ENCODE results near the gene GPR17.

Gene GPR17

DNA sequence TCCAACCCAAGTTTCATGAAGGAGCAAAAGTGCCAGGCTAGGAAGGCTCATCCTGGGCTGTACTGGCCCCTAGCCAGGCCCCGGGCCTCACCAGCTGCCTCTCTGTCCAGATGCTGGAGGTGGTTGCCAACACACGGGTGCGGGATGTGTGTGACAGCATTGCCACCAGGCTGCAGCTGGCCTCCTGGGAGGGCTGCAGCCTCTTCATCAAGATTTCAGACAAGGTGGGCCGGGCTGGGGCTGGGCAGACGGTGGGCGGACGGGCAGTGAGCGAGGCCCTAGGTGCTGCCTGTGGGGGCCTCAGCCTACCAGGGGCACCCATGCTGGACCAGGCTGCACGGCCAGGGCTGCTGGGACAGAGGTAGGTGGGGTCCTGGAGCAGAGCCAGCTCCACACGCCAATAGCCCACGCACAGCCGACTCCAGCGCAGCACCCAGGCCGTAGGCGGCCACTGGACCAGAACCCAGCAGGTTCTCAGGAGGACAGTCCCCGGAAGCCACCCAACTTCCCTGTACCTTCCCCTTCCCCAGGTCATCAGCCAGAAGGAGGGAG, 11.8 kb upstream of the GPR17 start:
- H3K4me3 ChIP-seq (ENCODE audit: insufficient read depth, low read length, poor library complexity, severe bottlenecking): no peak overlapping the region
- H3K36me3 ChIP-seq (ENCODE audit: low read length): no peaks in the 10 kb centered on the region
- H3K9me2 ChIP-seq (replicated peaks; ENCODE audit: insufficient read depth, low read length): no peaks in the 10 kb centered on the region
- TF ChIP-seq CTCF (IDR thresholded peaks at IDR 0.05; ENCODE audit: insufficient read depth, low read length, poor library complexity, severe bottlenecking) (no peak), EZH2phosphoT487 (conservative IDR thresholded peaks at IDR 0.05; ENCODE audit: low read length) (no peak)
- H3K9me3 ChIP-seq (ENCODE audit: insufficient read depth, low read length): no peaks in the 10 kb centered on the region
- H3K4me2 ChIP-seq (ENCODE audit: low read depth, low read length, poor library complexity, severe bottlenecking): no peak overlapping the region
- no peaks in the 10 kb centered on the region for H4K20me1 ChIP-seq (ENCODE audit: low read depth, low read length)
- H3K79me2 ChIP-seq (ENCODE audit: insufficient read depth, low read length): no peaks in the 10 kb centered on the region
- H3K27ac ChIP-seq (ENCODE audit: low read depth, low read length): no peak overlapping the region
- H3K27me3 ChIP-seq (ENCODE audit: low read length): no peaks in the 10 kb centered on the region
- H3K9ac ChIP-seq (ENCODE audit: low read length): no peak overlapping the region
- no peak overlapping the region for H2AFZ ChIP-seq (ENCODE audit: low read depth, low read length, severe bottlenecking)
- H3F3A ChIP-seq (ENCODE audit: insufficient read depth): no peaks in the 10 kb centered on the region

GRCh38 chr2:127634626-127635379, 11.2 kb upstream of the GPR17 start:
- Histone ChIP-seq H3K9me2 (replicated peaks; ENCODE audit: insufficient read depth, low read length) (no peaks in the 10 kb centered on the region), H3K9me3 (ENCODE audit: insufficient read depth, low read length) (no peaks in the 10 kb centered on the region), H4K20me1 (ENCODE audit: low read depth, low read length) (no peaks in the 10 kb centered on the region), H3K4me2 (ENCODE audit: low read depth, low read length, poor library complexity, severe bottlenecking) (no peak overlapping the region), H2AFZ (ENCODE audit: low read depth, low read length, severe bottlenecking) (no peak overlapping the region), H3K36me3 (ENCODE audit: low read length) (no peaks in the 10 kb centered on the region), H3K27ac (ENCODE audit: low read depth, low read length) (no peak overlapping the region), H3K27me3 (ENCODE audit: low read length) (no peaks in the 10 kb centered on the region), H3K79me2 (ENCODE audit: insufficient read depth, low read length) (no peaks in the 10 kb centered on the region), H3K4me3 (ENCODE audit: insufficient read depth, low read length, poor library complexity, severe bottlenecking) (no peak overlapping the region), H3F3A (ENCODE audit: insufficient read depth) (no peaks in the 10 kb centered on the region), H3K9ac (ENCODE audit: low read length) (no peak overlapping the region)
- no peak for TF ChIP-seq CTCF (IDR thresholded peaks at IDR 0.05; ENCODE audit: insufficient read depth, low read length, poor library complexity, severe bottlenecking)
- no peak for TF ChIP-seq EZH2phosphoT487 (conservative IDR thresholded peaks at IDR 0.05; ENCODE audit: low read length)

DNA sequence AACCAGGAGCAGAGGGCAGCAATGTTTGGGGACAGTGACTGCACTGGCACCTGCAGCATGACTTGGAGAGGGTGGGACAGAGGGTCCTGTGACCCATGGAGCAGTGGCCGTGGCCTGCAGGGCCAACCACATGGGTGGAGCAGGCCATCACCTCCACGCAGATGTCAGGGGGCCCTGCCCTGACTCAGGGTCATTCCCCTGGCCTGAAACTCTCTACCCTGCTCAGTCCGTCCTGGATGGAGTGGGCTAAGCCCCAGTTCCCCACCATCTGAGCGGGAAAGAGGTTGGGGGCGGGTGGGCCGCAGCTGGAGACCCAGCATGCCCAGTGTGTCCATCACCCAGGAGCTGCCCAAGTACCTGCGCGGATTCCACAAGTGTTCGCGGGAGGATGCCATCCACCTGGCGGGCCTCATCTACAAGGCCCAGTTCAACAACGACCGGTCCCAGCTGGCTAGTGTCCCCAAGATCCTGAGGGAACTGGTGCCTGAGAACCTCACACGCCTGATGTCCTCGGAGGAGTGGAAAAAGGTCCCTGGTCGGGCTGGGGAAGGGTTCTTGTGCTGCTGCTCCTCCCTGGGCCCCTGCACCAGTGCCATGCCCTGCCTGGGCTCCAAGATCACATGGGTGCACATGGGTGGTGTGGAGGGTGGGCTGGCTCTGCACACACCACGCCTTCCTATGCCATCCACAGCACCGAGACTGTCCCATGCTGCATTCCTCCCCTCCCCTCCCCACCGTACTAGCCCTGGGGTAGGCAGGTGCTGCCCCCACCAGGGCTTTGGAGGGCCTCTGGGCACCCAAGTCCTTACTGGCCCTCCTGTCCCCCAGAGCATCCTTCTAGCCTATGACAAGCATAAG, 10.3 kb upstream of the GPR17 start:
- no peak for TF ChIP-seq CTCF (IDR thresholded peaks at IDR 0.05; ENCODE audit: insufficient read depth, low read length, poor library complexity, severe bottlenecking)
- no peak for TF ChIP-seq EZH2phosphoT487 (conservative IDR thresholded peaks at IDR 0.05; ENCODE audit: low read length)
- Histone ChIP-seq H2AFZ (ENCODE audit: low read depth, low read length, severe bottlenecking) (no peak overlapping the region), H3K27ac (ENCODE audit: low read depth, low read length) (no peak overlapping the region), H3K9me3 (ENCODE audit: insufficient read depth, low read length) (no peaks in the 10 kb centered on the region), H3K9ac (ENCODE audit: low read length) (no peak overlapping the region), H3K9me2 (replicated peaks; ENCODE audit: insufficient read depth, low read length) (no peaks in the 10 kb centered on the region), H3K79me2 (ENCODE audit: insufficient read depth, low read length) (no peaks in the 10 kb centered on the region), H4K20me1 (ENCODE audit: low read depth, low read length) (no peaks in the 10 kb centered on the region), H3F3A (ENCODE audit: insufficient read depth) (no peaks in the 10 kb centered on the region), H3K27me3 (ENCODE audit: low read length) (no peaks in the 10 kb centered on the region), H3K4me3 (ENCODE audit: insufficient read depth, low read length, poor library complexity, severe bottlenecking) (no peak overlapping the region), H3K36me3 (ENCODE audit: low read length) (no peaks in the 10 kb centered on the region), H3K4me2 (ENCODE audit: low read depth, low read length, poor library complexity, severe bottlenecking) (no peak overlapping the region)

All from SU-DHL-6 (cell line).